Neural crest cell (in vitro differentiated cells): ENCODE results near the gene DOCK10. TPM values are rescaled to one million over a fixed set of nuclear protein-coding genes. Genes with fewer than 3 reads are reported as not detected.

Experiments used
- DNase-seq: peaks from one replicate; pipeline ENCODE4 v3.0.0; 2021; ENCODE audit warnings: low read depth, mixed read lengths, low spot score
- H3K27ac Mint-ChIP-seq: one replicate; pipeline ENCODE4 v1.8.0; 2021; ENCODE audit warnings: mild to moderate bottlenecking, mixed read lengths; ENCODE audit not compliant: unreplicated experiment
- H3K27me3 Mint-ChIP-seq: 2 replicates; pipeline ENCODE4 v1.8.0; 2021; ENCODE audit warnings: low read depth, mild to moderate bottlenecking, mixed read lengths
- H3K36me3 Mint-ChIP-seq: 2 replicates; pipeline ENCODE4 v1.8.0; 2021; ENCODE audit warnings: low read depth, mild to moderate bottlenecking, mixed read lengths
- H3K4me1 Mint-ChIP-seq: 2 replicates; pipeline ENCODE4 v1.8.0; 2021; ENCODE audit warnings: mixed read lengths
- H3K4me3 Mint-ChIP-seq: one replicate; pipeline ENCODE4 v1.8.0; 2021; ENCODE audit warnings: mild to moderate bottlenecking, mixed read lengths
- H3K9me3 Mint-ChIP-seq: 2 replicates; pipeline ENCODE4 v1.8.0; 2021; ENCODE audit warnings: mixed read lengths
- CTCF ChIP-seq: fragments of 200-600 bp; sonication (generic); conservative IDR thresholded peaks from 2 replicates; pipeline ENCODE4 v1.5.0; 2021; ENCODE audit warnings: antibody characterized with exemption, mild to moderate bottlenecking
- total RNA-seq: library from RNA; stranded (reverse); gene quantifications from 2 replicates; pipeline ENCODE4 v1.2.1, GENCODE V29; 2021

DOCK10 gene
- total RNA-seq, 1 donor from 2014 or later: 29.7 TPM

- H3K9me3 Mint-ChIP-seq: no peaks in the 10 kb centered on the region
- peaks cover 18% of the 10 kb centered on the region for H3K4me1 Mint-ChIP-seq
- no peaks in the 10 kb centered on the region for H3K27me3 Mint-ChIP-seq
- H3K36me3 Mint-ChIP-seq: no peaks in the 10 kb centered on the region
- TF ChIP-seq CTCF: no peak
- H3K27ac Mint-ChIP-seq: no peak overlapping the region
- DNase-seq: no peak
- no peak overlapping the region for H3K4me3 Mint-ChIP-seq
These were observed 20.1 kb downstream of the DOCK10 start for GRCh38 chr2:225022188-225022587.

- Mint-ChIP-seq H3K36me3 (no peaks in the 10 kb centered on the region), H3K27ac (no peak overlapping the region), H3K4me3 (no peak overlapping the region), H3K9me3 (no peaks in the 10 kb centered on the region), H3K27me3 (no peaks in the 10 kb centered on the region), H3K4me1 (peaks cover 18% of the 10 kb centered on the region)
- no peak for DNase-seq
- no peak for TF ChIP-seq CTCF
These were observed 22.0 kb downstream of the DOCK10 start for GRCh38 chr2:225020168-225020849.

- DNase-seq: no peak
- Mint-ChIP-seq H3K36me3 (no peaks in the 10 kb centered on the region), H3K9me3 (no peaks in the 10 kb centered on the region), H3K4me1 (peaks cover 18% of the 10 kb centered on the region), H3K27me3 (no peaks in the 10 kb centered on the region), H3K27ac (no peak overlapping the region), H3K4me3 (no peak overlapping the region)
- no peak for TF ChIP-seq CTCF
These were observed 23.2 kb downstream of the DOCK10 start for GRCh38 chr2:225019105-225019504.

- H3K27ac Mint-ChIP-seq: no peak overlapping the region
These were observed 24.6 kb downstream of the DOCK10 start for GRCh38 chr2:225017713-225018112.

GRCh38 chr2:225017098-225017685 is 25.1 kb downstream of the DOCK10 start:
- Mint-ChIP-seq H3K27ac (no peak overlapping the region), H3K27me3 (no peaks in the 10 kb centered on the region), H3K9me3 (no peaks in the 10 kb centered on the region), H3K4me3 (no peak overlapping the region), H3K4me1 (peaks cover 24% of the 10 kb centered on the region), H3K36me3 (no peaks in the 10 kb centered on the region)
- DNase-seq: no peak
- peak; percentile 11 for TF ChIP-seq CTCF

More at GRCh38 chr2:225017713-225018112, 24.6 kb downstream of the DOCK10 start:
- Mint-ChIP-seq H3K27me3 (no peaks in the 10 kb centered on the region), H3K9me3 (no peaks in the 10 kb centered on the region), H3K4me3 (no peak overlapping the region), H3K36me3 (no peaks in the 10 kb centered on the region), H3K4me1 (peaks cover 24% of the 10 kb centered on the region)
- DNase-seq: no peak
- TF ChIP-seq CTCF: no peak
